GM12878 (cell line): ENCODE measurements around the gene USP10. TPM values are rescaled to one million over a fixed set of nuclear protein-coding genes. Genes with fewer than 3 reads are reported as not detected.

Source experiments
- ATAC-seq: fragments of 200-7000 bp; cut with Tn5 transposase; 3 replicates; pipeline ENCODE4 v1.9.1; 2020; ENCODE audit warnings: mild to moderate bottlenecking, moderate library complexity
- BruUV-seq: library from RNA; stranded (reverse); fragments of 400-500 nt; replicated peaks from 2 replicates; lab custom pipeline; 2021; lab: Mats Ljungman, UMichigan
- CTCF ChIA-PET: fragments of 300-600 bp; sonication (Branson Sonifier 250); formaldehyde crosslinking; extraction: SDS; loops from one replicate; lab custom pipeline; 2021; ENCODE audit warnings: inconsistent platforms; lab: Yijun Ruan, JAX
- POLR2A ChIA-PET: fragments of 350-600 bp; formaldehyde crosslinking; extraction: SDS; loops from one replicate; lab custom pipeline; 2021; ENCODE audit warnings: inconsistent platforms; lab: Charles Lee
- RAD21 ChIA-PET: fragments of 300-600 bp; sonication (Branson Sonifier 250); formaldehyde crosslinking; loops from one replicate; lab custom pipeline; 2023; ENCODE audit warnings: antibody characterized with exemption; ENCODE audit not compliant: unreplicated experiment; lab: Charles Lee
- SMC1A ChIA-PET: fragments of 300-600 bp; sonication (Branson Sonifier 250); formaldehyde crosslinking; loops from one replicate; lab custom pipeline; 2023; ENCODE audit not compliant: unreplicated experiment, uncharacterized antibody; lab: Charles Lee
- DNase-seq: peaks from one replicate; pipeline ENCODE4 v3.0.0-alpha.2; 2011; ENCODE audit warnings: low read depth, low spot score
- FAIRE-seq: peaks from 3 replicates; lab custom pipeline; 2011; peaks lifted over from hg19 to GRCh38; lab: Jason Lieb, UNC
- H2AFZ ChIP-seq: 2 replicates; pipeline ENCODE4 v1.6.0; 2011; ENCODE audit warnings: low read depth, low read length, control low read depth; ENCODE audit not compliant: control insufficient read depth
- H3K27ac ChIP-seq: 2 replicates; pipeline ENCODE4 v1.5.1; 2011; ENCODE audit warnings: control low read depth; ENCODE audit not compliant: control insufficient read depth, insufficient read depth
- H3K27me3 ChIP-seq, 2 experiments: replicated peaks in 1 of 2; 2 replicates each; pipeline versions ENCODE4 v1.6.0 to v1.6.1; 2011; ENCODE audit warnings: low read length in 1 of 2; ENCODE audit not compliant: control insufficient read depth in 2 of 2, insufficient read depth in 2 of 2
- H3K36me3 ChIP-seq, 2 experiments: 2 replicates each; pipeline ENCODE4 v1.5.1; 2011; ENCODE audit warnings: low read length in 1 of 2; ENCODE audit not compliant: control insufficient read depth in 2 of 2, insufficient read depth in 2 of 2
- H3K4me1 ChIP-seq: 2 replicates; pipeline ENCODE4 v1.6.1; 2011; ENCODE audit warnings: mild to moderate bottlenecking, low read length, moderate library complexity, mixed read lengths; ENCODE audit not compliant: control insufficient read depth, insufficient read depth
- H3K4me2 ChIP-seq: 2 replicates; pipeline ENCODE4 v1.6.0; 2011; ENCODE audit warnings: control low read depth; ENCODE audit not compliant: control insufficient read depth, insufficient read depth
- H3K4me3 ChIP-seq: fragments of 200-600 bp; sonication (generic); 2 replicates; pipeline ENCODE4 v1.5.1; 2016
- H3K79me2 ChIP-seq: 2 replicates; pipeline ENCODE4 v1.6.0; 2011; ENCODE audit warnings: low read length; ENCODE audit not compliant: control insufficient read depth, insufficient read depth
- H3K9ac ChIP-seq: 2 replicates; pipeline ENCODE4 v1.8.0; 2011; ENCODE audit warnings: low read length, control low read depth, mixed read lengths; ENCODE audit not compliant: control insufficient read depth, insufficient read depth
- H3K9me3 ChIP-seq: replicated peaks from 3 replicates; pipeline ENCODE4 v1.5.1; 2011; ENCODE audit warnings: mild to moderate bottlenecking, low read length; ENCODE audit not compliant: control insufficient read depth, insufficient read depth
- H4K20me1 ChIP-seq: 2 replicates; pipeline ENCODE4 v1.6.0; 2011; ENCODE audit not compliant: control insufficient read depth, insufficient read depth
- ATF2 ChIP-seq: IDR thresholded peaks from 2 replicates; pipeline ENCODE4 v1.6.1; 2012; ENCODE audit warnings: low read length, inconsistent platforms
- CBX3 ChIP-seq: fragments of 200-600 bp; sonication (generic); IDR thresholded peaks from 2 replicates; pipeline ENCODE4 v1.6.1; 2016; ENCODE audit warnings: low read depth, borderline replicate concordance
- E2F4 ChIP-seq: IDR thresholded peaks from 2 replicates; pipeline ENCODE4 v1.6.1; 2012; ENCODE audit warnings: low read depth, low read length, improper control_type of control experiment
- E2F8 ChIP-seq: fragments of 450-650 bp; IDR thresholded peaks from 2 replicates; pipeline ENCODE4 v1.6.1; 2018; ENCODE audit warnings: mild to moderate bottlenecking, low read depth, moderate library complexity; ENCODE audit not compliant: partially characterized antibody
- EP300 ChIP-seq, 2 experiments: fragments of 150-350 bp in 1 of 2; IDR thresholded peaks; 2 replicates each; pipeline ENCODE4 v1.6.1; 2011 to 2012; ENCODE audit warnings: low read depth in 2 of 2, low read length in 2 of 2, borderline replicate concordance in 1 of 2, improper control_type of control experiment in 1 of 2, inconsistent platforms in 1 of 2; ENCODE audit not compliant: control insufficient read depth in 1 of 2
- GABPA ChIP-seq: IDR thresholded peaks from 2 replicates; pipeline ENCODE4 v1.6.1; 2014; ENCODE audit warnings: antibody characterized with exemption, low read depth, mild to moderate bottlenecking, inconsistent platforms
- JUND ChIP-seq: IDR thresholded peaks from 2 replicates; pipeline ENCODE4 v1.6.1; 2012; ENCODE audit warnings: low read depth, mild to moderate bottlenecking, low read length, improper control_type of control experiment, moderate library complexity
- NR2F1 ChIP-seq: fragments of 450-650 bp; conservative IDR thresholded peaks from 2 replicates; pipeline ENCODE4 v1.6.1; 2017; ENCODE audit warnings: mild to moderate bottlenecking
- NRF1 ChIP-seq: conservative IDR thresholded peaks from 2 replicates; pipeline ENCODE4 v1.6.1; 2011; ENCODE audit warnings: mild to moderate bottlenecking, low read depth, low read length, improper control_type of control experiment
- PAX5 ChIP-seq: IDR thresholded peaks from 2 replicates; pipeline ENCODE4 v1.6.1; 2011; ENCODE audit warnings: low read depth, low read length, borderline replicate concordance
- SRF ChIP-seq, 2 experiments: IDR thresholded peaks; 2 replicates each; pipeline ENCODE4 v1.6.1; 2011; ENCODE audit warnings: low read depth in 2 of 2, low read length in 2 of 2, mild to moderate bottlenecking in 1 of 2, moderate library complexity in 1 of 2
- TBL1XR1 ChIP-seq: IDR thresholded peaks from 2 replicates; pipeline ENCODE4 v1.6.1; 2012; ENCODE audit warnings: low read depth, low read length, improper control_type of control experiment
- YBX1 ChIP-seq: fragments of 450-650 bp; IDR thresholded peaks from 2 replicates; pipeline ENCODE4 v1.6.1; 2016; ENCODE audit warnings: antibody characterized with exemption
- WGBS: methylation state at CpG from one replicate; pipeline ENCODE4 v1.1.6; 2016; ENCODE audit warnings: low lambda C conversion rate; ENCODE audit not compliant: insufficient replicate concordance, insufficient coverage; ENCODE audit errors: missing lambda C conversion rate; 5-methylcytosine and 5-hydroxymethylcytosine counted together
- in situ Hi-C: fragments of 300-500 bp; cut with MboI; formaldehyde crosslinking; loops from 9 replicates; pipeline ENCODE4 v1.14.3; 2018; ENCODE audit warnings: mixed read lengths
- intact Hi-C: fragments of 100-400 bp; cut with micrococcal nuclease; formaldehyde crosslinking; loops from one replicate; pipeline ENCODE4 v1.14.2; 2022; ENCODE audit not compliant: unreplicated experiment
- polyA plus RNA-seq, 11 experiments: library from polyadenylated mRNA; depleted of rRNA in 4 of 11; unstranded in 6 of 11; stranded (reverse) in 5 of 11; fragments of >200 nt; fragmentation: Nextera tagmentation in 4 of 11; fragmentation: Illumina TruSeq in 1 of 11; extraction: Ambion mirVana in 4 of 11; extraction: Trizol in 1 of 11; gene quantifications; 1 replicate in 1 of 11; 2 replicates in 10 of 11; pipeline versions ENCODE4 v1.2.1 to v1.2.3, GENCODE V29; 2011 to 2016; ENCODE audit warnings: inconsistent platforms in 2 of 11, missing spikeins in 2 of 11, low read depth in 1 of 11
- total RNA-seq, 4 experiments: library from RNA; depleted of rRNA in 3 of 4; stranded (reverse); fragments of >200 nt in 3 of 4; fragmentation: Illumina TruSeq in 1 of 4; extraction: Trizol in 1 of 4; gene quantifications; 2 replicates each; pipeline versions ENCODE4 v1.2.1 to v1.2.3, GENCODE V29; 2013 to 2021
- TF ChIP-seq, protein P1 (sequence below): fragments of 150-350 bp; IDR thresholded peaks from 2 replicates; pipeline ENCODE4 v1.6.1; 2014; ENCODE audit warnings: mild to moderate bottlenecking, low read depth, low read length
- TF ChIP-seq, protein P2 (sequence below): IDR thresholded peaks from 2 replicates; pipeline ENCODE4 v1.6.1; 2012; ENCODE audit warnings: low read depth, low read length, improper control_type of control experiment

Gene USP10
- total and polyA plus RNA-seq, 10 of the 15 experiments (the other 5 are each of a cell fraction or from before 2014, with no cell fraction given) = 46.1 to 160 (median 105) TPM

GRCh38 chr16:84712138-84712671, 12.4 kb downstream of the USP10 start:
- peak overlapping the region; percentile 41; the same call in 1 of the 2 replicates for H3K4me2 ChIP-seq
- in situ Hi-C loops = no loop called here
- TF ChIP-seq ATF2 (no peak), JUND (no peak), YBX1 (no peak), E2F4 (no peak), E2F8 (no peak), NR2F1 (no peak), TBL1XR1 (no peak), PAX5 (no peak), SRF (IDR thresholded peaks at IDR 0.05; ENCODE audit: low read depth in 2 of 2, low read length in 2 of 2) (no peak), NRF1 (no peak), GABPA (no peak), CBX3 (no peak), EP300 (IDR thresholded peaks at IDR 0.05; ENCODE audit: borderline replicate concordance in 1 of 2, control insufficient read depth in 1 of 2, low read depth in 2 of 2, low read length in 2 of 2) (no peak)
- TF ChIP-seq, protein P1, sequence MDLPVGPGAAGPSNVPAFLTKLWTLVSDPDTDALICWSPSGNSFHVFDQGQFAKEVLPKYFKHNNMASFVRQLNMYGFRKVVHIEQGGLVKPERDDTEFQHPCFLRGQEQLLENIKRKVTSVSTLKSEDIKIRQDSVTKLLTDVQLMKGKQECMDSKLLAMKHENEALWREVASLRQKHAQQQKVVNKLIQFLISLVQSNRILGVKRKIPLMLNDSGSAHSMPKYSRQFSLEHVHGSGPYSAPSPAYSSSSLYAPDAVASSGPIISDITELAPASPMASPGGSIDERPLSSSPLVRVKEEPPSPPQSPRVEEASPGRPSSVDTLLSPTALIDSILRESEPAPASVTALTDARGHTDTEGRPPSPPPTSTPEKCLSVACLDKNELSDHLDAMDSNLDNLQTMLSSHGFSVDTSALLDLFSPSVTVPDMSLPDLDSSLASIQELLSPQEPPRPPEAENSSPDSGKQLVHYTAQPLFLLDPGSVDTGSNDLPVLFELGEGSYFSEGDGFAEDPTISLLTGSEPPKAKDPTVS = no peak
- TF ChIP-seq, protein P2, sequence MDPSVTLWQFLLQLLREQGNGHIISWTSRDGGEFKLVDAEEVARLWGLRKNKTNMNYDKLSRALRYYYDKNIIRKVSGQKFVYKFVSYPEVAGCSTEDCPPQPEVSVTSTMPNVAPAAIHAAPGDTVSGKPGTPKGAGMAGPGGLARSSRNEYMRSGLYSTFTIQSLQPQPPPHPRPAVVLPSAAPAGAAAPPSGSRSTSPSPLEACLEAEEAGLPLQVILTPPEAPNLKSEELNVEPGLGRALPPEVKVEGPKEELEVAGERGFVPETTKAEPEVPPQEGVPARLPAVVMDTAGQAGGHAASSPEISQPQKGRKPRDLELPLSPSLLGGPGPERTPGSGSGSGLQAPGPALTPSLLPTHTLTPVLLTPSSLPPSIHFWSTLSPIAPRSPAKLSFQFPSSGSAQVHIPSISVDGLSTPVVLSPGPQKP = no peak

More at GRCh38 chr16:84712138-84712671, 12.4 kb downstream of the USP10 start:
- ChIA-PET SMC1A (interaction anchor here (1.2 to 4.4 kb wide), 3 partner anchors 11 to 89 kb away, joined by 3 to 23 read pairs (median 8); no protein-coding TSS in a partner anchor), RAD21 (interaction anchor here (1.0 to 2.4 kb wide), 3 partner anchors 9 to 11 kb away, joined by 3 to 8 read pairs (median 4); no protein-coding TSS in a partner anchor), CTCF (interaction anchor here (0.6 to 4.7 kb wide), 6 partner anchors 9 to 89 kb away, joined by 3 to 34 read pairs (median 6); no protein-coding TSS in a partner anchor), POLR2A (interaction anchor here (0.9 to 1.7 kb wide), 4 partner anchors 9 to 25 kb away, joined by 3 to 5 read pairs (median 4); no protein-coding TSS in a partner anchor)
- peaks cover 9 to 14% of the 10 kb centered on the region in 2 experiments for H3K36me3 ChIP-seq
- no peaks in the 10 kb centered on the region for H3K27me3 ChIP-seq
- no peak overlapping the region for H3K4me3 ChIP-seq
- H3K27ac ChIP-seq = peak overlapping the region; percentile 15; the same call in 1 of the 2 replicates
- H2AFZ ChIP-seq = no peak overlapping the region
- H3K79me2 ChIP-seq = peaks cover 98% of the 10 kb centered on the region
- no peaks in the 10 kb centered on the region for H3K9me3 ChIP-seq
- ATAC-seq (peak; percentile 34), DNase-seq (no peak), FAIRE-seq (no peak)
- H3K9ac ChIP-seq = no peak overlapping the region
- peaks cover 15% of the 10 kb centered on the region for H4K20me1 ChIP-seq
- no TSS peak for BruUV-seq
- intact Hi-C loops = no loop called here
- WGBS = 86% methylated on average over 8 of the region's 8 CpGs
- peaks cover 9% of the 10 kb centered on the region for H3K4me1 ChIP-seq
